Type B pancreatic cell (in vitro differentiated cells): ENCODE results near the gene DLEU7. TPM values are rescaled to one million over a fixed set of nuclear protein-coding genes. Genes with fewer than 3 reads are reported as not detected.

Source experiments
- DNase-seq: peaks from one replicate; pipeline ENCODE4 v3.0.0; 2021; ENCODE audit warnings: mixed read lengths; ENCODE audit not compliant: unreplicated experiment; ENCODE audit errors: extremely low spot score
- H3K27ac Mint-ChIP-seq: 2 replicates; pipeline ENCODE4 v1.8.0; 2021; ENCODE audit warnings: mild to moderate bottlenecking, mixed read lengths
- H3K27me3 Mint-ChIP-seq: 2 replicates; pipeline ENCODE4 v1.8.0; 2021; ENCODE audit warnings: mixed read lengths
- H3K36me3 Mint-ChIP-seq: 2 replicates; pipeline ENCODE4 v1.8.0; 2021; ENCODE audit warnings: mixed read lengths
- H3K4me1 Mint-ChIP-seq: one replicate; pipeline ENCODE4 v1.8.0; 2021; ENCODE audit warnings: mixed read lengths; ENCODE audit not compliant: unreplicated experiment
- H3K4me3 Mint-ChIP-seq: 2 replicates; pipeline ENCODE4 v1.8.0; 2021; ENCODE audit warnings: mild to moderate bottlenecking, mixed read lengths
- H3K9me3 Mint-ChIP-seq: 2 replicates; pipeline ENCODE4 v1.8.0; 2021; ENCODE audit warnings: mixed read lengths
- total RNA-seq: library from RNA; stranded (reverse); gene quantifications from 2 replicates; pipeline ENCODE4 v1.2.1, GENCODE V29; 2021; ENCODE audit warnings: low replicate concordance
- TF ChIP-seq, protein P1 (sequence below): fragments of 200-600 bp; sonication (generic); conservative IDR thresholded peaks from 2 replicates; pipeline ENCODE4 v1.5.0; 2021; ENCODE audit warnings: antibody characterized with exemption, mild to moderate bottlenecking

The DLEU7 gene
- total RNA-seq, 1 donor from 2014 or later: 14.4 TPM

DNA sequence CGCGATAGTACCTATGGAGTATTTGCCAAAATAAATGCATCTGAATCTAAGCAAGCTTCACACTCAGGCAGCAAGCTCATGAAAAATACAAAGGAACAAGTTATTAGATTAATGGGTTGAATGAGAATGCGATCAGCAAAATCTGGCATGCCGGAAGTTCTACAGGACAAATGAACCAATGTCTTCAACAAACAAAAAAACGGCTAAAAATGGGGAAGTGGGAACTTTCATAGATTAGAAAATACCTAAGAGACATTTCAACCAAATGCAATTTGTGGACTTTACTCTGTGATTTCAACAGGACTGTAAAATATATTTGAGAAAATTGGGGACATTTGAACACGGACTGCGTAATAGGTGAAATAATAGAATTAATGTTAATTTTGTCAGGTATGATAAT lies 43.7 kb upstream of the DLEU7 start:
- H3K4me1 Mint-ChIP-seq: peaks cover 1% of the 10 kb centered on the region
- H3K27ac Mint-ChIP-seq: no peak overlapping the region
- no peaks in the 10 kb centered on the region for H3K27me3 Mint-ChIP-seq
- TF ChIP-seq, protein P1, sequence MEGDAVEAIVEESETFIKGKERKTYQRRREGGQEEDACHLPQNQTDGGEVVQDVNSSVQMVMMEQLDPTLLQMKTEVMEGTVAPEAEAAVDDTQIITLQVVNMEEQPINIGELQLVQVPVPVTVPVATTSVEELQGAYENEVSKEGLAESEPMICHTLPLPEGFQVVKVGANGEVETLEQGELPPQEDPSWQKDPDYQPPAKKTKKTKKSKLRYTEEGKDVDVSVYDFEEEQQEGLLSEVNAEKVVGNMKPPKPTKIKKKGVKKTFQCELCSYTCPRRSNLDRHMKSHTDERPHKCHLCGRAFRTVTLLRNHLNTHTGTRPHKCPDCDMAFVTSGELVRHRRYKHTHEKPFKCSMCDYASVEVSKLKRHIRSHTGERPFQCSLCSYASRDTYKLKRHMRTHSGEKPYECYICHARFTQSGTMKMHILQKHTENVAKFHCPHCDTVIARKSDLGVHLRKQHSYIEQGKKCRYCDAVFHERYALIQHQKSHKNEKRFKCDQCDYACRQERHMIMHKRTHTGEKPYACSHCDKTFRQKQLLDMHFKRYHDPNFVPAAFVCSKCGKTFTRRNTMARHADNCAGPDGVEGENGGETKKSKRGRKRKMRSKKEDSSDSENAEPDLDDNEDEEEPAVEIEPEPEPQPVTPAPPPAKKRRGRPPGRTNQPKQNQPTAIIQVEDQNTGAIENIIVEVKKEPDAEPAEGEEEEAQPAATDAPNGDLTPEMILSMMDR: no peak
- no peaks in the 10 kb centered on the region for H3K36me3 Mint-ChIP-seq
- H3K9me3 Mint-ChIP-seq: no peaks in the 10 kb centered on the region
- DNase-seq: no peak
- no peak overlapping the region for H3K4me3 Mint-ChIP-seq

GRCh38 chr13:50884265-50884664 lies 40.8 kb upstream of the DLEU7 start:
- H3K27me3 Mint-ChIP-seq: no peaks in the 10 kb centered on the region
- H3K27ac Mint-ChIP-seq: no peak overlapping the region
- no peaks in the 10 kb centered on the region for H3K36me3 Mint-ChIP-seq
- TF ChIP-seq, protein P1: no peak
- H3K4me3 Mint-ChIP-seq: no peak overlapping the region
- no peaks in the 10 kb centered on the region for H3K9me3 Mint-ChIP-seq
- DNase-seq: no peak
- H3K4me1 Mint-ChIP-seq: no peaks in the 10 kb centered on the region

- Mint-ChIP-seq H3K27me3 (no peaks in the 10 kb centered on the region), H3K36me3 (no peaks in the 10 kb centered on the region), H3K4me3 (no peak overlapping the region), H3K27ac (no peak overlapping the region), H3K9me3 (no peaks in the 10 kb centered on the region), H3K4me1 (no peaks in the 10 kb centered on the region)
- DNase-seq: no peak
- TF ChIP-seq, protein P1: no peak
Measured at GRCh38 chr13:50883728-50884127, 40.2 kb upstream of the DLEU7 start.

DNA sequence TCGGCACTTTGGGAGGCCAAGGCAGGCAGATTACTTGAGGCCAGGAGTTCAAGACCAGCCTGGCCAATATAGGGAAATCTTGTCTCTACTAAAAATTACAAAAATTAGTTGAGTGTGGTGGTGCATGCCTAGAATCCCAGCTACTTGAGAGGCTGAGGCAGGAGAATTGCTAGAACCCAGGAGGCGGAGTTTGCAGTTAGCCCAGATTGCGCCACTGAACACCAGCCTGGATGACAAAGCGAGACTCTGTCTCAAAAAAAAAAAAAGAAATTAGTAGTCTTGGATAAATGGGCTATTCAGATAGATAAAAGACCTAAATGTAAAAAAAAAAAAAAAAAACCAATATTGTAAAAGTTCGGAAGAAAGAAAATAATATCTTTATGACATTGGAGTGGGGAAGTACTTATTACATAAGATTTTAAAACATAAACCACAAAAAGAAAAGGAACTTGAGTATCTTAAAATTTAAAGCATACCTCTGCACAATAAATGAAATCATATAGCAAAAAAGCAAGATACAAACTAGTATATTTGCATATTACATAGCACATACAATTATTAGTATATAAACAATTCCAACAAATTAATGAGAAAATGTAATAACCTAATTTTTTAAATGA lies 39.4 kb upstream of the DLEU7 start:
- Mint-ChIP-seq H3K36me3 (no peaks in the 10 kb centered on the region), H3K4me3 (no peak overlapping the region), H3K27me3 (no peaks in the 10 kb centered on the region), H3K9me3 (no peaks in the 10 kb centered on the region), H3K4me1 (no peaks in the 10 kb centered on the region), H3K27ac (no peak overlapping the region)
- TF ChIP-seq, protein P1: no peak
- no peak for DNase-seq

DNA sequence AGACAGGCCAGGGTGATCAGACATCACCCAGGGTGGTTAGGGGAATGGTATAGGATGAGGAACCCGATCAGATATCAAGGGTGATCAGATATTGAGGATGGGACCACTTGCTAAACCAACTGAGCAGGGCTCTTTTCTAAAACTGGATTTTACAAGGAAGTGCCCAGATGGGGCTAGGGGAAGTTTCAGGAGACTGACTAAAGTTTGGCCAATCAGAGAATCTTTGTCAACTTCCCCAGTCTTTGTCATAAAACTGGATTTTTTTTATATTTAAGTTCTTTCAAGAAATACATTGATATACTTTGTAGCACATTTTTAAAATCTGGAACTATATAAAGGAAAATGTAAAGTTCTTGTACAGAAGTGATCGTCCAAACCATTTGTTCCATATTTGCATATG lies 30.5 kb upstream of the DLEU7 start:
- H3K4me3 Mint-ChIP-seq: no peak overlapping the region
- no peaks in the 10 kb centered on the region for H3K27me3 Mint-ChIP-seq
- H3K36me3 Mint-ChIP-seq: no peaks in the 10 kb centered on the region
- H3K27ac Mint-ChIP-seq: no peak overlapping the region
- no peaks in the 10 kb centered on the region for H3K9me3 Mint-ChIP-seq
- TF ChIP-seq, protein P1: no peak
- peaks cover 6% of the 10 kb centered on the region for H3K4me1 Mint-ChIP-seq
- DNase-seq: no peak

- H3K27ac Mint-ChIP-seq: no peak overlapping the region
- H3K27me3 Mint-ChIP-seq: no peaks in the 10 kb centered on the region
- TF ChIP-seq, protein P1: no peak
- H3K36me3 Mint-ChIP-seq: no peaks in the 10 kb centered on the region
- no peak for DNase-seq
- H3K4me3 Mint-ChIP-seq: no peak overlapping the region
- no peaks in the 10 kb centered on the region for H3K9me3 Mint-ChIP-seq
- peaks cover 6% of the 10 kb centered on the region for H3K4me1 Mint-ChIP-seq
Measured at GRCh38 chr13:50873467-50873866, 30.0 kb upstream of the DLEU7 start.
